BLaER1 treated with 17β-estradiol and CSF1 and Interleukin-3, amounts not matched to agents 10 nM and 100 nM (cell line): ENCODE results near the gene CNTN1.

Experiments used
- H3K27ac ChIP-seq, 11 experiments: shearing (Covaris generic); formaldehyde crosslinking; 2 replicates each; pipeline ENCODE4 v1.8.1; 2022
- H3K27me3 ChIP-seq, 11 experiments: shearing (Covaris generic); formaldehyde crosslinking; 2 replicates each; pipeline ENCODE4 v1.8.1; 2022
- H3K36me3 ChIP-seq, 11 experiments: shearing (Covaris generic); formaldehyde crosslinking; 2 replicates each; pipeline ENCODE4 v1.8.1; 2022
- H3K4me1 ChIP-seq, 10 experiments: shearing (Covaris generic); formaldehyde crosslinking; 2 replicates each; pipeline ENCODE4 v1.8.1; 2022
- H3K4me2 ChIP-seq, 11 experiments: shearing (Covaris generic); formaldehyde crosslinking; 2 replicates each; pipeline ENCODE4 v1.8.1; 2022
- H3K4me3 ChIP-seq, 10 experiments: shearing (Covaris generic); formaldehyde crosslinking; 2 replicates each; pipeline ENCODE4 v1.8.1; 2022
- H3K9ac ChIP-seq, 11 experiments: shearing (Covaris generic); formaldehyde crosslinking; 2 replicates each; pipeline ENCODE4 v1.8.1; 2022
- H3K9me3 ChIP-seq, 11 experiments: shearing (Covaris generic); formaldehyde crosslinking; replicated peaks in 1 of 11; 2 replicates each; pipeline ENCODE4 v1.8.1; 2022
- H4K20me1 ChIP-seq, 11 experiments: shearing (Covaris generic); formaldehyde crosslinking; 2 replicates each; pipeline ENCODE4 v1.8.1; 2022
- Cebpa-rat ChIP-seq, 11 experiments: shearing (Covaris generic); IDR thresholded peaks; 2 replicates each; pipeline ENCODE4 v1.8.1; 2022

CNTN1 gene

DNA sequence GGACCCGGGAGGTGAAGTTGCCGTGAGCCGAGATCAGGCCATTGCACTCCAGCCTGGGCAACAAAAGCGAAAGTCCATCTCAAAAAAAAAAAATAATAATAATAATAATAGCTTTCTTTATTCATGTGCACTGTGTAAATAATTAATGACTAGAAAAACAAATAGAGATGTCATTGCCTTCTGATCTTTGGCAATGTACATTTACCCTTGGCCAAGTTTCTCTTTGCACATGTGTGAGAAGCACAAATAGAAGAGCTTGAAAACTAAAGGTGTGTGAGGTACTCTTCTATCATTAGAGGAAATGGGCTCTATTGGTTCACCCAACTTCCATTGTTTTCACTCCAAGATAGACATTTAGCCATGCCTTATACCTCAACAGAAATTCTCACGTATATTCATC lies 325.8 kb downstream of the CNTN1 start:
- no peak for TF ChIP-seq Cebpa-rat (IDR thresholded peaks at IDR 0.05)
- no peak overlapping the region for H3K4me2 ChIP-seq
- H3K9ac ChIP-seq: no peak overlapping the region
- H3K4me3 ChIP-seq: no peak overlapping the region
- no peaks in the 10 kb centered on the region for H3K36me3 ChIP-seq
- H3K27me3 ChIP-seq: no peaks in the 10 kb centered on the region
- peaks cover 0 to 12% (median 9%) of the 10 kb centered on the region in 10 experiments; a peak in 15 of 20 replicates for H3K4me1 ChIP-seq
- H4K20me1 ChIP-seq: no peaks in the 10 kb centered on the region
- 0 out of 22 replicates have a peak, but pooled peaks cover 0 to 5% (median 0%) of the 10 kb centered on the region in 11 experiments for H3K9me3 ChIP-seq
- no peak overlapping the region for H3K27ac ChIP-seq

DNA sequence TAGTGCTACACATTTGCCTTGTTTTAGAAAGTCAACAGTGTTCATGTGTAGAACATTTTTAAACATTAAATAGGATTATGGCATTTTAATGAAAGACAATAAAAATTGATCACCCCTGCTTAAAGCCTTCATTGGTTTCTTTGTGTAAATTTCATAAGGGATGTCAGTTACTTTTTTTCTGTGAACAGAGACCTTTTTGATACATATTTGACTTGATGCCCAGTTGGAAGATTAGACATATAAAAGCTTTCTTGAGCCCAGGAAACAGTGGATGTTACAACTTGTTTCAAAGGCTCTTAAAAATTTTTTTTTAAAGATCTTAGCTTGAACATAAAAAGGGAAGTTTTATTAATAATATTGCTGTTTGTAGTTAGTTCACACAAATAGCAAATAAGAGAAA lies 327.2 kb downstream of the CNTN1 start:
- TF ChIP-seq Cebpa-rat (IDR thresholded peaks at IDR 0.05): no peak
- Histone ChIP-seq H3K27me3 (no peaks in the 10 kb centered on the region), H3K9me3 (no peaks in the 10 kb centered on the region), H4K20me1 (no peaks in the 10 kb centered on the region), H3K9ac (no peak overlapping the region), H3K27ac (no peak overlapping the region), H3K4me2 (no peak overlapping the region), H3K4me3 (no peak overlapping the region), H3K36me3 (no peaks in the 10 kb centered on the region), H3K4me1 (peaks cover 0 to 2% (median under 1%) of the 10 kb centered on the region in 10 experiments; a peak in 2 of 20 replicates)

DNA sequence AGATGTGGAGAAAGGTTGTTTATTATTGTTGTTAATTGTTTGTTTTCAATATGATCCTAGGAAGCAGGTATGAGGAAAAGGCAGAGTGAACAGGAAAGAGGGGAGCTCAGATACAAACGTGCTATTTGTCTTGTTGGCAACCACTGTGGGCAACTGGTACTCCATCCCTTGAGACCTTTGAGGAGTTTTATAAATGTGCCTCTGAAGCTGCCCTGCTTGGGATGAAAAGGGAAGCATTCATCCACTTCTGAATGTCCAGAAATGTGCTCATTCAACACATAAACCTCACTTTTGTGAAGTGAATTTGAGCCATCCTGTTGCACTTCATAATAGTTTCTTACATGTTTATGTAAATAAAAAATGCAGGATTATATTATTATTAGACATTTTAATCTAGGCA lies 331.6 kb downstream of the CNTN1 start:
- Histone ChIP-seq H3K27ac (no peak overlapping the region), H3K9me3 (no peaks in the 10 kb centered on the region), H3K36me3 (no peaks in the 10 kb centered on the region), H3K27me3 (no peaks in the 10 kb centered on the region), H3K4me3 (no peak overlapping the region), H3K4me1 (no peaks in the 10 kb centered on the region), H3K9ac (no peak overlapping the region), H3K4me2 (no peak overlapping the region), H4K20me1 (no peaks in the 10 kb centered on the region)
- no peak for TF ChIP-seq Cebpa-rat (IDR thresholded peaks at IDR 0.05)

DNA sequence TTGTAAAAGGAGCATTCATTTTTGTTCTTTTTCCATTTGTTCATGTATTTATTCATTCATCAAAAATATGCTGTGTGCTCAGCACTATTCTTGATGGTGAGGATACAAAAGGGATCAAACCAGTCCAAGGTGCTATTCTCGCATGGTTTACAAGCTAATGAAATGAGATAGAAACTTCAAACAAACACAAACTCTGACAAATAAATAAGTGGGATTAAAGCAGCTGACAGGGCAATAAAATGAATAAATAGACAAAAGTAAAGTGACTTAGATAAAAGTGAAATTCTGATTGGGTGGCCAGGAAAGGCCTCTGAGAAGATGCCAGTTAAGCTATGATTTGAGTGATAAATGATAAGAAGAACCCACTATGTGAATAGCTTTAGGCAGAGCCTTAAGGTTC lies 333.9 kb downstream of the CNTN1 start:
- H3K27me3 ChIP-seq: no peaks in the 10 kb centered on the region
- no peaks in the 10 kb centered on the region for H3K9me3 ChIP-seq
- no peak overlapping the region for H3K4me2 ChIP-seq
- no peaks in the 10 kb centered on the region for H4K20me1 ChIP-seq
- no peaks in the 10 kb centered on the region for H3K4me1 ChIP-seq
- no peaks in the 10 kb centered on the region for H3K36me3 ChIP-seq
- TF ChIP-seq Cebpa-rat (IDR thresholded peaks at IDR 0.05): no peak
- H3K9ac ChIP-seq: no peak overlapping the region
- H3K27ac ChIP-seq: no peak overlapping the region
- H3K4me3 ChIP-seq: no peak overlapping the region

DNA sequence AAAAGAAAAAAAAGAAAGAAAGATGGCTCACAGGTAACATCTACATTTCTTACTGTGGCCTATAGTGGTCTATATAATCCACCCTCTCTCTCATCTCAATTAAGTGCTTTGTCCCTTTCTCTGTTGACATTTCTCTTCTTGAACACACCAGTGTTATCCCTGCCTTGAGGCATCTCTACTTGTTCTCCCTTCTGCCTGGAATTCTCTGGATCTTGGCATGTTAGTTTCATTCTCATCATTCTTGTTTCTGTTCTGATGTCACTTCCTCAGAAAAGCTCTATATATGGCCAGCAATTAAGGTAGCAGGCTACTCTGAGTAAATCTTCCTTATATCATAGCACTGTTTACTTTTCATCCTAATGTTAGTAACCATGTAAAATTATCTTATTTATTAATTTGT lies 340.1 kb downstream of the CNTN1 start:
- Histone ChIP-seq H3K4me2 (no peak overlapping the region), H3K27ac (no peak overlapping the region), H3K9ac (no peak overlapping the region), H3K9me3 (no peaks in the 10 kb centered on the region), H4K20me1 (no peaks in the 10 kb centered on the region), H3K4me3 (no peak overlapping the region), H3K27me3 (no peaks in the 10 kb centered on the region), H3K36me3 (no peaks in the 10 kb centered on the region), H3K4me1 (0 out of 20 replicates have a peak, but pooled peaks cover 0 to 2% (median 0%) of the 10 kb centered on the region in 10 experiments)
- no peak for TF ChIP-seq Cebpa-rat (IDR thresholded peaks at IDR 0.05)

DNA sequence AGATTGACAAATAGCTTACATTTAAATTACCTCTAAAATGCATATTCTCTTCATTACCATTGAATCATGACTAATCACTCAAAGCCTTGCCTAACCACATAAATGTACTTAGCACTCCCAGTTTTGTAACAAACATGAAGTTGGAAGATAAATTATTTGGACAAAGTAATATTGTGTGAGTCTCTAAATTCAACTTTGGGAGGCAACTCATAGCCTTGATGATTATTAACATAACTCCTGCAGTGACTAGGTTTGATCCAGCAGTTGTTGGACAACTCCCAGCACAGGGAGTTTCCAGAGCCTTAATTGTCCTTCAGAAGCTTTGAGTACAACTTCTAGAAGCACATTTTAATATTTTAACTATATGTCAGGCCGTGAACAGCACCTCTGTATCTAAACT lies 342.4 kb downstream of the CNTN1 start:
- no peaks in the 10 kb centered on the region for H3K9me3 ChIP-seq
- H3K4me3 ChIP-seq: no peak overlapping the region
- H3K27ac ChIP-seq: no peak overlapping the region
- no peak for TF ChIP-seq Cebpa-rat (IDR thresholded peaks at IDR 0.05)
- no peaks in the 10 kb centered on the region for H4K20me1 ChIP-seq
- H3K4me2 ChIP-seq: no peak overlapping the region
- H3K36me3 ChIP-seq: no peaks in the 10 kb centered on the region
- H3K4me1 ChIP-seq: 0 out of 20 replicates have a peak, but pooled peaks cover 0 to 5% (median 0%) of the 10 kb centered on the region in 10 experiments
- no peak overlapping the region for H3K9ac ChIP-seq
- no peaks in the 10 kb centered on the region for H3K27me3 ChIP-seq

DNA sequence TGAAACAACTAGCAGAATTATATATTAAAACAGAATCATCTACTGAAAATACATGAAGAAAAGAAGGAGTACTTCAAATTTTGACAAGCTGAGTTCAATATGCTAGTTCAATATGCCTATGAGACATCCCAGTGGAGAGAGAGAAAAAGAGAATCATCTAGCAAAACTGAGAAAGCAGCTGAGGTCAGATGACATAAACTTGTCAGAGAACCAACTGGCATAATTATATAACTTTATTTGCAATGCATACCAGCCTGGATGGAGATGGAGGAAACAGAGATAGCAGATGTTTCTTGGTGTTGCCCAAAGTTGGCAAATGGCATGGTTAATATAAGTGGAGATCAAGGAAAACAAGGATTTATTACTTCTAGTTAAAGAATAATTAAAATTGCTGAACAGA lies 347.2 kb downstream of the CNTN1 start:
- H3K4me2 ChIP-seq: no peak overlapping the region
- H4K20me1 ChIP-seq: no peaks in the 10 kb centered on the region
- TF ChIP-seq Cebpa-rat (IDR thresholded peaks at IDR 0.05): no peak
- H3K9me3 ChIP-seq: no peaks in the 10 kb centered on the region
- H3K36me3 ChIP-seq: no peaks in the 10 kb centered on the region
- no peak overlapping the region for H3K27ac ChIP-seq
- H3K9ac ChIP-seq: no peak overlapping the region
- H3K4me1 ChIP-seq: 0 out of 20 replicates have a peak, but pooled peaks cover 0 to 5% (median 0%) of the 10 kb centered on the region in 10 experiments
- no peak overlapping the region for H3K4me3 ChIP-seq
- no peaks in the 10 kb centered on the region for H3K27me3 ChIP-seq

DNA sequence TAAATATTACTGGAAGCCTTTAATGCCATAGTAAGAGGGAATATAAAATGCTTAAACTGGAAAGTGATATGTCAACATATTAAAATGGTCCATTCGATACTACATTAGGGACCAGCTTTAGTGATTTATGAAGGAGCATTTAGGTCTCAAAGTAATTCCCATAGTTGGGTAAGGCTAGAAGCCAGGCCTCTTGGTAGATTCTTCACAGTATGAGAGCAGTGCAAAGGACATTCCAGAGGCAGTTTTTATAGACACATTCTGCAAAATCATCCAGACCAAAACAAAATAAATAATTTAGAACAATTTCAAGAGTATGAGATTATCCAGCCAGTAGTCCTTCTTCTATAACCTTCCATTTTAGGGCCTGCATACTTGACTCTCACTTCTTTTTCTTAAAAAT lies 353.3 kb downstream of the CNTN1 start:
- H3K36me3 ChIP-seq: no peaks in the 10 kb centered on the region
- no peaks in the 10 kb centered on the region for H4K20me1 ChIP-seq
- H3K4me3 ChIP-seq: no peak overlapping the region
- H3K27ac ChIP-seq: no peak overlapping the region
- H3K9ac ChIP-seq: no peak overlapping the region
- no peaks in the 10 kb centered on the region for H3K27me3 ChIP-seq
- no peaks in the 10 kb centered on the region for H3K9me3 ChIP-seq
- no peak overlapping the region for H3K4me2 ChIP-seq
- H3K4me1 ChIP-seq: no peaks in the 10 kb centered on the region
- TF ChIP-seq Cebpa-rat (IDR thresholded peaks at IDR 0.05): no peak

DNA sequence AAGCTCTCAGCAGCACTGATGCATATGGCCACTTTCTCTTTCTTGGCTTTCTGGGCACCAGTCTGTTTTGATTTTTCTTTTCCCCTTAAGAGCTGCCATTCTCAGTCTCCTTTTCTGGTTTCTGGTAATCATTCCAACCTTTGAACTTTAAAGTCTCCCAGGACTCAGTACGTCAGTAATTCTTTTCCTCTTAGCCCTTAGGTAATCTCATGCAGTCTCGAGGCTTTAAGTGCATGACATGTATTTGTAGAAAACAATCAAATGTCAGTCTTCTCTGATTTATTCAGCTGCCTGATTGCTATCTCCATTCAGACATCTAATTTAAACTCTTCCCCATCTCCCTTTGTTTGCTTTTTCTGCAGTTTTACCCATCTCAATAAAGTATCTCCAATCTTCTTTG lies 356.8 kb downstream of the CNTN1 start:
- TF ChIP-seq Cebpa-rat (IDR thresholded peaks at IDR 0.05): no peak
- H3K9ac ChIP-seq: no peak overlapping the region
- H4K20me1 ChIP-seq: no peaks in the 10 kb centered on the region
- no peaks in the 10 kb centered on the region for H3K4me1 ChIP-seq
- no peaks in the 10 kb centered on the region for H3K27me3 ChIP-seq
- H3K27ac ChIP-seq: no peak overlapping the region
- no peaks in the 10 kb centered on the region for H3K9me3 ChIP-seq
- no peak overlapping the region for H3K4me3 ChIP-seq
- no peak overlapping the region for H3K4me2 ChIP-seq
- no peaks in the 10 kb centered on the region for H3K36me3 ChIP-seq

DNA sequence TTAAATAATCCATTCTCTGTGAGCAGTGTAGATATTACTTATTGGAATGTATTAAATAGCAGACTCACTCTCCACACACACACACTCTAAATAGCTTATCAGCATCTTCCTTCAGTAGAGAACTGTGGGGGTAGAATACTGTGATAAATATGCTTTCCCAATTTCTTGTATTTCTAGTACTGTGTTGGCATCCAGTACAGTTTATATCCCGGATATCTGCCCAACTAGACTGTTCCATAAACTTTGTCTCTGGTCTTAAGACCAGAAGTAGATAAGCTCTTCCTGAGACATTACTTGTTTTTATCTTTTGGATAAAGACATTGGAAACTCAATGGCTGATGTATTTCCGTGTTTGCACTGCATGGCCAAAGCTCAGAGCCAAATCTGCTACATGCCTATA lies 359.7 kb downstream of the CNTN1 start:
- no peaks in the 10 kb centered on the region for H3K4me1 ChIP-seq
- no peaks in the 10 kb centered on the region for H3K9me3 ChIP-seq
- no peaks in the 10 kb centered on the region for H4K20me1 ChIP-seq
- H3K27me3 ChIP-seq: no peaks in the 10 kb centered on the region
- H3K9ac ChIP-seq: no peak overlapping the region
- no peak overlapping the region for H3K4me2 ChIP-seq
- H3K36me3 ChIP-seq: no peaks in the 10 kb centered on the region
- H3K4me3 ChIP-seq: no peak overlapping the region
- no peak for TF ChIP-seq Cebpa-rat (IDR thresholded peaks at IDR 0.05)
- no peak overlapping the region for H3K27ac ChIP-seq
